GM23338 (cell line): ENCODE results near the gene CRACDL.

ENCODE experiments used
- CREB1 ChIP-seq: fragments of 250-450 bp; sonication (Bioruptor Pico); IDR thresholded peaks from 2 replicates; pipeline ENCODE4 v1.5.0; 2020; ENCODE audit warnings: low read depth, mild to moderate bottlenecking, moderate library complexity
- CTCF ChIP-seq, 2 experiments: fragments of 200-600 bp in 1 of 2; sonication (generic) in 1 of 2; conservative IDR thresholded peaks; 2 replicates each; pipeline versions ENCODE4 v1.5.1 to v1.6.1; 2016 to 2017; ENCODE audit warnings: antibody characterized with exemption in 2 of 2, low read depth in 2 of 2, mild to moderate bottlenecking in 2 of 2, moderate library complexity in 1 of 2
- ETS1 ChIP-seq: IDR thresholded peaks from 2 replicates; pipeline ENCODE4 v1.6.1; 2016; ENCODE audit warnings: antibody characterized with exemption
- EZH2 ChIP-seq: fragments of 200-600 bp; sonication (generic); IDR thresholded peaks from one replicate; pipeline ENCODE4 v1.8.0; 2017; ENCODE audit warnings: antibody characterized with exemption, mild to moderate bottlenecking, low read depth; ENCODE audit not compliant: unreplicated experiment
- EZH2phosphoT487 ChIP-seq: fragments of 200-600 bp; sonication (generic); IDR thresholded peaks from one replicate; pipeline ENCODE4 v1.8.1; 2018; ENCODE audit warnings: antibody characterized with exemption; ENCODE audit not compliant: unreplicated experiment
- JUNB ChIP-seq: IDR thresholded peaks from one replicate; pipeline ENCODE4 v1.6.1; 2016; ENCODE audit warnings: antibody characterized with exemption; ENCODE audit not compliant: unreplicated experiment
- NANOG ChIP-seq: IDR thresholded peaks from 2 replicates; pipeline ENCODE4 v1.6.1; 2016; ENCODE audit warnings: antibody characterized with exemption, borderline replicate concordance
- POLR2AphosphoS5 ChIP-seq: IDR thresholded peaks from 2 replicates; pipeline ENCODE4 v1.6.1; 2016; ENCODE audit warnings: antibody characterized with exemption, low read depth
- REST ChIP-seq: IDR thresholded peaks from one replicate; pipeline ENCODE4 v1.6.1; 2018; ENCODE audit warnings: antibody characterized with exemption; ENCODE audit not compliant: unreplicated experiment
- STAT1 ChIP-seq: IDR thresholded peaks from one replicate; pipeline ENCODE4 v1.6.1; 2016; ENCODE audit warnings: antibody characterized with exemption; ENCODE audit not compliant: unreplicated experiment
- ZNF114 ChIP-seq: fragments of 250-450 bp; sonication (Bioruptor Pico); IDR thresholded peaks from 2 replicates; pipeline ENCODE4 v1.5.0; 2020; ENCODE audit warnings: mild to moderate bottlenecking, moderate library complexity
- ZNF331 ChIP-seq: fragments of 250-450 bp; sonication (Bioruptor Pico); IDR thresholded peaks from 2 replicates; pipeline ENCODE4 v1.5.0; 2020; ENCODE audit warnings: low read depth, mild to moderate bottlenecking, moderate library complexity
- ZNF462 ChIP-seq: fragments of 250-450 bp; sonication (Bioruptor Pico); IDR thresholded peaks from 2 replicates; pipeline ENCODE4 v1.5.0; 2020; ENCODE audit warnings: mild to moderate bottlenecking, moderate library complexity

- TF ChIP-seq REST (no peak), POLR2AphosphoS5 (no peak), CTCF (conservative IDR thresholded peaks at IDR 0.05; ENCODE audit: low read depth in 2 of 2) (no peak), EZH2 (no peak), ETS1 (no peak), EZH2phosphoT487 (no peak), ZNF114 (CRISPR knock-in tag) (no peak), JUNB (no peak), NANOG (no peak), CREB1 (CRISPR knock-in tag) (no peak), ZNF462 (CRISPR knock-in tag) (no peak), ZNF331 (CRISPR knock-in tag) (no peak), STAT1 (no peak)
Measured at GRCh38 chr2:98832172-98832571, 103.9 kb downstream of the CRACDL start.
